Activated CD4-positive, alpha-beta T cell treated with anti-CD3 and anti-CD28 coated beads, Interleukin-2, amount 50 U/mL, for 24 hours (primary cell): ENCODE results near the gene MYO1H.
"Not testable (repeated sequence)": the region's sequence is repeated elsewhere in the genome, so short reads cannot be mapped to it uniquely, and the experiment has no call there.

Experiments used
- DNase-seq, 2 donors: peaks; one replicate each; pipeline ENCODE4 v3.0.0-alpha.2; 2020; ENCODE audit warnings: low read depth in 1 of 2, low spot score in 1 of 2

MYO1H gene

GRCh38 chr12:109345428-109345827, 2.3 kb upstream of the MYO1H start:
- DNase-seq = no peak

DNA sequence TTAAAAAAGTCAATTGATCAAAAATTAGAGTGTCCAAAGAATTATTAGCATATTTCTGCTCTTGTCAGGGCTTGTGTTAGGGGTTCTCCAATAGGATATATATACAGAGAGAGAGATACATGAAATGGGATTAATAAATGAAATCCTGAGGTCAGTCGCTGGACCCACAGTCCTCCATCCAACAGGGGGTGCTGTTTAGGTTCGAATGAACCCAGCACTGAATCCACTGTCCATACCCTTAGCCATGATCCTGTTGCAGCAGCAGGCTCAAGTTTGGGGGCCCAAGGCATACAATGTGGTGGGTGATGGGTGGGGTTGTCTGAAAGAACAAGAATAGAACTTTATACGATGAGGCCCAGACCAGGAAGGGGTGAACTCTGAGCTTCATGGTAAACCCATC, 780 bp upstream of the MYO1H start:
- no peak for DNase-seq

DNA sequence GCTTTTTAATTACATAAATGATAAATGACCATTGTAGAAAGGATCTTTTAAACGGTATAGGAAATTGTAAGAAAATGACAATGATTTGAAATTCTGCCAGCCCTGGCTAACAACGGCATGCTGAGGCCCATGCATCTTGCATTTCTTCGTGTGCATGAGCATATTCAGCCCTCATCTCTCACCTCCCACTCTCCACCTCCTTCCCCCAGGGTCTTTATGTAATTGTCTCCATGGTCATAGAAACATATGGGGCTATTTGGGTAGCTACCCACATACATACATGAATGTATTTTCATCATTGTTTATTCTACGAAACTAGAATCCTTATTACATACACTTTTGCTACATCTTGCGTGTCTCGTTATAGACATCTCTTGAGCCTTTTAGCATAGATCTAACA, 4.5 kb downstream of the MYO1H start:
- no peak for DNase-seq

DNA sequence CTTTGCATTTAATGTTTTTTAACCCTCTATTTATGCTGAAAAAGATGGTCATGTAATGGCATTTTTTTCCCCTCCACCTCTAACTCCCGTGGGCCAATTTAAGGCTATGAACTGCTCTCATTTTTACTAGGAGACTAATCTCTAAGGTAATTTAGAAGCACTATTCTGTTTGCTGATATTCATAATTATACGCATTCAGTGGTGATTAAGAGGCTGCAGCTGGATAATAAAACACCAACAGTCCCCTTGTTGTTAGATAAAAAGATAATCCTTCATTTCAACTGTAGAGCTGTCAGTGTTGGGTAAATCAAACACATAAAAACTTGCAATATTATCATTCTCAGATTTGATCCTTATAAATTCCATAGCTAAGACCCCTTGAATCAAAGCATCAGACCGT, 8.9 kb downstream of the MYO1H start:
- no peak for DNase-seq

GRCh38 chr12:109357032-109357431, 9.3 kb downstream of the MYO1H start:
- no peak for DNase-seq

DNA sequence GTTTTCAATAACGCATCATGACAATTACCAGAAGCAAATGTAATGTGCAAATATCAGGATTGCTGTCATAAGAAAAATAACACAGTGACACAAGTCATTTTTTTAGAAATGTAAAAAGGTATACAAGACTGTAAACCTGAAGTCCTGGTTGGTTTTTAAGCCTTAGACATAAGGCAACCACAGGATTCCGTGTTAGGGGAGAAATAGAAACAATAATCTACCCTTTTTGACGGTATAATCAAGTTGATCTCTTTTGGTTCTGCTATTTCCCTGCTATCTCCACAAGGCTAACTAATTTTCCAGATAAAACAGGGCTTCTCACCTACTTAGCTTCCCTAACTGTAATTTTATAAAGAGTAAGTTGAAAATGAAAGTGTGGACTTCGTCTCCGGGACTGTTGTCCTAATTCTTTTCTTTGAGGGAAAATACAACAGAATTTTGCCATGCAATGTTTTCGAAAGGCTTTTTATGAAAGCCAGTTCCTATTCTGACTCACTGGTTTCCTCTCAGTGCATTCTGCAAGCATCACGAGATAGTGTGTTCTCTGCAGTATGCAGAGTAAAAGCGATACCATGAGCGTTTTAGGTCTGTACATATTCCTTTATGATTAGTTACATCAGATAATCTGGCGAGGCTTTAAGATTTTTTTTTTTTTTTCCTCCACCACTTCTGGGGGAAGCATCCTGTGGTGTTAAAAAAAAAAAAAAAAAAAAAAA, 10.6 kb downstream of the MYO1H start:
- no peak for DNase-seq

- DNase-seq = no peak
Measured at GRCh38 chr12:109359131-109359690, 11.5 kb downstream of the MYO1H start.

DNA sequence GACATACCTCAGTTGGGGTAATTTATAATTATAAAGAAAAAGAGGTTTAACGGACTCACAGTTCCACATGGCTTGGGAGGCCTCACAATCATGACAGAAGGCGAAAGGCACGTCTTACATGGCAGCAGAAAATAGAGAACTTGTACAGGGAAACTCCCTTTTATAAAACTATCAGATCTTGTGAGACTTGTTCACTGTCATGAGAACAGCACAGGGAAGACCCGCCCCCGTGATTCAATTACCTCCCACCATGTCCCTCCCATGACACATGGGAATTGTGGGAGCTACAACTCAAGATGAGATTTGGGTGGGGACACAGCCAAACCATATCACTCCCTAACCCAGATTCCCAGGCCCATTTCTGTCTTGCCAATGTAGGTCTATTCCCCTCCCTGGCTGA, 22.1 kb downstream of the MYO1H start:
- DNase-seq = no peak

DNA sequence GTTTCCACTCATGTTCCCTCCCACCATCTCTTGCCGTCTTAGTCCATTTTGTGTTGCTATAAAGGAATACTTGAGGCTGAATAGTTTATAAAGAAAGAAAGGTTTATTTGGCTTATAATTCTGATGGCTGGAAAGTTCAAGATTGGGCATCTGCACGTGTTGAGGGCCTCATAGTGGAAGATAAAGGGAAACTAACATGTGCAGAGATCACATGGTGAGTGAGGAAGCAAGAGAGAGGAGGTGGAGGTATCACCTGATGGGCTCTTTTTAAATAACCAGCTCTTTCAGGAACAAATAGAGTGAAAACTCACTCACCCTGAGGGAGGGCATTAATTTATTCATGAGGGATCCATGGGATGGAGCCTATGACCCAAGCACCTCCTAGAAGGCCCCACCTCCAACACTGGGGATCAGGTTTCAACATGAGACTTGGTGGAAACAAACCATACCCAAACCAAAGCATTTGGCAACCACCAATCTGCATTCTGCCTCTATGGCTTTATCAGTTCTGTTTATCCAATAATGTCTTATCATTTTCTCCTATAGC, 29.5 kb downstream of the MYO1H start:
- no peak for DNase-seq

- no peak for DNase-seq
Measured at GRCh38 chr12:109378569-109378968, 30.9 kb downstream of the MYO1H start.

DNA sequence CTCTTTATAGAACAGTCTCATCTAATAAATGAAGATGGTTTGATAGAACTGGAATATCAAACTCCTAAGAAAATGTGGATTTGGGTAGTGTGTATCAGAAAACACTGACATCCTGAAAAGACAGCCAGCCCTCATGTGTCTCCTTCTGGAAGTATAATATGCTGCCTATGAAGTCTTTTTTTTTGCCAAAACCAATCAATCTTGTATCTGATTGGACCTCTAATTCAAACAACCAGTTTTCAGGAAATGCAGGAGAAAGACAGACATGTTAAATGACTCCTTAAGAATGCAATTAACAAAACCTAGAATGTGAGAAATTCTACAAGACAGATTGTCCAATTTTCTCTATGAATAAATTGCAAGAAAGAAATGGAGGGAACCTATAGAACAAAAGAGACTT, 34.3 kb downstream of the MYO1H start:
- DNase-seq = no peak

- DNase-seq = no peak
Measured at GRCh38 chr12:109383240-109383639, 35.5 kb downstream of the MYO1H start.

GRCh38 chr12:109385339-109386058, 37.8 kb downstream of the MYO1H start:
- no peak for DNase-seq

DNA sequence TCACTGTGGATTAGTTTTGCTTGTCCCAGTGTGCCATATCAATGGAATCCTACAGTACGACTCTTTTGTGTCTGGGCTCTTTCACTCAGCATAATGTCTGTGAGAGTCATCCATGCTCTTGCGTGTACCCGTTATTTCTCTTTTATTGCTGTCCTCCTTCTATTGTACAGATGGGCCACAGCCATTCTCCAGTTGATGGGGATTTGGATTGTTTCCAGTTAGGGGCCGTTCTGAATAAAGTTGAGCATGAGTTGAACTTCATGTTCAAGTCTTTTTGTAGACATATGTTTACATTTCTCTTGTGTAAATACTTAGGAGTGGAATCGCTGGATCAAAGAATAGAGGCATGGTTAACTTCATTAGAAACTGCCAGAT, 38.3 kb downstream of the MYO1H start:
- DNase-seq = no peak

GRCh38 chr12:109387425-109388166, 39.9 kb downstream of the MYO1H start:
- DNase-seq = no peak

GRCh38 chr12:109388167-109388563, 40.5 kb downstream of the MYO1H start:
- no peak for DNase-seq

GRCh38 chr12:109389146-109389545, 41.4 kb downstream of the MYO1H start:
- no peak for DNase-seq

DNA sequence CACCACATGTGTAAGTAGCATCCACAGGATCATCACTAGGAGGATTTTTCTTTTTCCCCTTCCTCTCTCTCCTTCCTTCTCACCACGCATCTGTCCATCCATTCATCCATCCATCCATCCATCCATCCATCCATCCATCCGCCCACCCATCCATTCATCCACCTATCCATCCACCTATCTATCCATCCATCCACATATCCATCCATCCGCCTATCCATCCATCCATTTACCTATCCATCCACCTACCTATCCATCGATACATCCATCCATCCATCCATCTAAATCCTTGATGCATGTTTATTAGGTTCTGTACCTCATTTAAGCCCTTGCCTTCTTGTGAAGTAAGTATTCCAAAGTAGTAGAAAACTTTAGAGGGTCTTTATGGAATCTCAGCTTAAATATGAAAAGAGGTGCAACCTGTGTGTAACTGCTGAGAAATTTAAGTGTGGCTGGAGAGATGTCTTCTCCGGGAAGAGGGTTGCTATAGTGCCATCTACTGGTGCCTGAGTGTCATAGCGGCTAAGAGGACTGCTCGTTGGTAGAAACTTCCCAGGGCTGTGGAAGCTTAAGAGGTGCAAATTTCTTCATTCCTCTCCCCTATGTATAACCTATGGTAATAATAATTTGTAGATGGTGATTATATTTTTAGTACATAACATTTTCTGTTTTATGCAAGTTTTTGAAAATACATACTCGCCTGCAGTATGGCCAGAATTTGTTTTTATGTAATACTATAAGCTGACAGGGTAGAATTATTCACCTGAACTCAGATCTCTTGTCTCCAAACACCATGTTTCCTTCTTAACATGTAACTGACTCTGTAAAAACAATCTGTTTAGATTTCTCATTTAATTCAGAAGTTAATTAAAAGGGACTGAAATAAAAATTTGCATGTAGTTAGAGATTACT, 46.0 kb downstream of the MYO1H start:
- DNase-seq = peak in 1 of 2 donors; percentile 22

GRCh38 chr12:109394891-109395290, 47.2 kb downstream of the MYO1H start:
- no peak for DNase-seq

GRCh38 chr12:109404841-109405240, 57.1 kb downstream of the MYO1H start:
- not testable (repeated sequence) for DNase-seq

DNA sequence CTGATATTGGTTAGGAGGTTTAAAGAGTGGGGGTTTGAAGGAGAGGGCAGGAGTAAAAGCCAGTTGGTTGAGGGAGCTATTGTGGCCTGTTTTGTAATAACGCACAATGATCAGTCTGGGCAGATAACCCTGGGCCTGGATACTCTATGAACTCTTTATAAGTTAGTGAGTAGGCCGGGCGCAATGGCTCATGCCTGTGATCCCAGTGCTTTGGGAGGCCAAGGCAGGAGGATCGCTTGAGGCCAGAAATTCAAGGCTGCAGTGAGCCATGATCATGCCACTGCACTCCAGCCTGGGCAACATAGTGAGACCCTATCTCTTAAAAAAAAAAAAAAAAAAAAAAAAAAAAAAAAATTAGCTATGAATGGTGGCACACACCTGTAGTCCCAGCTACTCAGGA, 58.4 kb downstream of the MYO1H start:
- DNase-seq = not testable (repeated sequence)
